Keratinocyte (primary cell): ENCODE data around the gene GAB2. TPM values are rescaled to one million over a fixed set of nuclear protein-coding genes. Genes with fewer than 3 reads are reported as not detected.

Experiments used
- DNase-seq: peaks from one replicate; pipeline ENCODE4 v3.0.0-alpha.2; 2011; ENCODE audit warnings: low read depth, missing footprints, low spot score
- FAIRE-seq: peaks from 2 replicates; lab custom pipeline; 2011; peaks lifted over from hg19 to GRCh38; lab: Jason Lieb, UNC
- H2AFZ ChIP-seq: 2 replicates; pipeline ENCODE4 v1.6.0; 2012; ENCODE audit warnings: low read length, control low read depth, inconsistent platforms; ENCODE audit not compliant: control insufficient read depth
- H3K27ac ChIP-seq: 2 replicates; pipeline ENCODE4 v1.5.1; 2011; ENCODE audit warnings: low read length; ENCODE audit not compliant: control insufficient read depth, insufficient read depth
- H3K27me3 ChIP-seq: 3 replicates; pipeline ENCODE4 v1.6.0; 2011; ENCODE audit warnings: low read length; ENCODE audit not compliant: control insufficient read depth, insufficient read depth; ENCODE audit errors: extremely low read depth
- H3K36me3 ChIP-seq, 2 experiments: 2 replicates in 1 of 2; 3 replicates in 1 of 2; pipeline ENCODE4 v1.5.1; 2011; ENCODE audit warnings: low read length in 2 of 2, mild to moderate bottlenecking in 1 of 2; ENCODE audit not compliant: control insufficient read depth in 2 of 2, insufficient read depth in 2 of 2; ENCODE audit errors: extremely low read depth in 1 of 2
- H3K4me1 ChIP-seq: 3 replicates; pipeline ENCODE4 v1.5.1; 2011; ENCODE audit warnings: low read length; ENCODE audit not compliant: control insufficient read depth, insufficient read depth; ENCODE audit errors: extremely low read depth
- H3K4me2 ChIP-seq: 3 replicates; pipeline ENCODE4 v1.6.0; 2011; ENCODE audit warnings: low read depth, low read length; ENCODE audit not compliant: control insufficient read depth, insufficient read depth; ENCODE audit errors: extremely low read depth
- H3K4me3 ChIP-seq, 3 experiments: fragments of 200-600 bp in 1 of 3; sonication (generic) in 1 of 3; 2 replicates in 2 of 3; 3 replicates in 1 of 3; pipeline ENCODE4 v1.5.1; 2011 to 2016; ENCODE audit warnings: low read length in 3 of 3, mild to moderate bottlenecking in 3 of 3, control low read depth in 2 of 3, inconsistent platforms in 1 of 3, low read depth in 1 of 3, mixed read lengths in 1 of 3, mixed run types in 1 of 3, moderate library complexity in 1 of 3; ENCODE audit not compliant: control insufficient read depth in 2 of 3, insufficient read depth in 2 of 3; ENCODE audit errors: extremely low read depth in 1 of 3
- H3K79me2 ChIP-seq: 2 replicates; pipeline ENCODE4 v1.6.0; 2012; ENCODE audit warnings: low read length; ENCODE audit not compliant: control insufficient read depth, insufficient read depth
- H3K9ac ChIP-seq: 3 replicates; pipeline ENCODE4 v1.6.0; 2011; ENCODE audit warnings: low read length; ENCODE audit not compliant: control insufficient read depth, insufficient read depth; ENCODE audit errors: extremely low read depth
- H3K9me1 ChIP-seq: 3 replicates; pipeline ENCODE4 v1.6.0; 2011; ENCODE audit warnings: low read length; ENCODE audit not compliant: control insufficient read depth, insufficient read depth; ENCODE audit errors: extremely low read depth
- H3K9me3 ChIP-seq: 2 replicates; pipeline ENCODE4 v1.5.1; 2012; ENCODE audit warnings: low read depth, low read length; ENCODE audit not compliant: control insufficient read depth
- H4K20me1 ChIP-seq: 3 replicates; pipeline ENCODE4 v1.6.0; 2011; ENCODE audit warnings: low read length; ENCODE audit not compliant: control insufficient read depth, insufficient read depth; ENCODE audit errors: extremely low read depth
- CTCF ChIP-seq, 3 experiments: IDR thresholded peaks in 1 of 3; conservative IDR thresholded peaks in 1 of 3; optimal IDR thresholded peaks in 1 of 3; 2 replicates in 2 of 3; 3 replicates in 1 of 3; pipeline versions ENCODE3 to v1.5.1; 2011; ENCODE audit warnings: low read length in 3 of 3, mild to moderate bottlenecking in 3 of 3, moderate library complexity in 2 of 3, control low read depth in 1 of 3, inconsistent platforms in 1 of 3; ENCODE audit not compliant: insufficient read depth in 2 of 3; ENCODE audit errors: extremely low read depth in 1 of 3
- EZH2 ChIP-seq: IDR thresholded peaks from one replicate; pipeline ENCODE4 v1.6.1; 2012; ENCODE audit warnings: inconsistent platforms, mild to moderate bottlenecking, low read length, moderate library complexity
- dilution Hi-C: fragments of 300-500 bp; cut with MboI; formaldehyde crosslinking; loops from one replicate; pipeline ENCODE4 v1.7.0; 2020; ENCODE audit warnings: low sequenced_read_pairs; ENCODE audit not compliant: extremely low pct_ligation_motif_present
- polyA plus RNA-seq, 5 experiments: library from polyadenylated mRNA; depleted of rRNA in 3 of 5; stranded (reverse) in 3 of 5; stranded (forward) in 1 of 5; unstranded in 1 of 5; fragments of >200 nt; gene quantifications; 1 replicate in 1 of 5; 2 replicates in 3 of 5; 3 replicates in 1 of 5; pipeline versions ENCODE4 v1.2.1 to v1.2.3, GENCODE V29; 2011 to 2012; ENCODE audit warnings: missing spikeins in 2 of 5, low read depth in 1 of 5, low replicate concordance in 1 of 5

GAB2 gene
- polyA plus RNA-seq, 1 donor (not counting 4 experiments of a cell fraction or from before 2014, with no cell fraction given), result 0.68 TPM

DNA sequence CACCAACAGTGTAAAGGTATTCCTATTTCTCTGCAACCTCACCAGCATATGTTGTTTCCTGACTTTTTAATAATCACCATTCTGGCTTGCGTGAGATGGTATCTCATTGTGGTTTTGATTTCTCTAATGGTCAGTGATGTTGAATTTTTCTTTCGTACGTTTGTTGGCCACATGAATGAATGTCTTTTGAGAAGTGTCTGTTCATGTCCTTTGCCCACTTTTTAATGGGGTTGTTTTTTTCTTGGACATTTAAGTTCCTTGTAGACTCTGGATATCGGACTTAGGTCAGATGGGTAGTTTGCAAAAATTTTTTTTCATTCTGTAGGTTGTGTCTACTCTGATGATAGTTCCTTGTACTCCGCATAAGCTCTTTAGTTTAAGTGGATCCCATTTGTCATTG is 206.1 kb downstream of the GAB2 start:
- Histone ChIP-seq H4K20me1 (no peaks in the 10 kb centered on the region), H3K9me1 (peaks cover 2% of the 10 kb centered on the region), H3K36me3 (peaks cover 5 to 21% of the 10 kb centered on the region in 2 experiments), H3K79me2 (peaks cover 4% of the 10 kb centered on the region), H3K4me2 (no peak overlapping the region), H3K27ac (no peak overlapping the region), H3K9me3 (no peaks in the 10 kb centered on the region), H3K4me3 (no peak overlapping the region), H3K27me3 (no peaks in the 10 kb centered on the region), H3K4me1 (peaks cover under 1% of the 10 kb centered on the region), H3K9ac (no peak overlapping the region), H2AFZ (no peak overlapping the region)
- FAIRE-seq (no peak), DNase-seq (no peak)
- dilution Hi-C loops, result no loop called here
- TF ChIP-seq CTCF (optimal IDR thresholded peaks at IDR 0.05 in 1 of 3, IDR thresholded peaks at IDR 0.05 in 1 of 3, conservative IDR thresholded peaks at IDR 0.05 in 1 of 3; ENCODE audit: extremely low read depth in 1 of 3, insufficient read depth in 2 of 3, low read length in 3 of 3) (no peak), EZH2 (no peak)

DNA sequence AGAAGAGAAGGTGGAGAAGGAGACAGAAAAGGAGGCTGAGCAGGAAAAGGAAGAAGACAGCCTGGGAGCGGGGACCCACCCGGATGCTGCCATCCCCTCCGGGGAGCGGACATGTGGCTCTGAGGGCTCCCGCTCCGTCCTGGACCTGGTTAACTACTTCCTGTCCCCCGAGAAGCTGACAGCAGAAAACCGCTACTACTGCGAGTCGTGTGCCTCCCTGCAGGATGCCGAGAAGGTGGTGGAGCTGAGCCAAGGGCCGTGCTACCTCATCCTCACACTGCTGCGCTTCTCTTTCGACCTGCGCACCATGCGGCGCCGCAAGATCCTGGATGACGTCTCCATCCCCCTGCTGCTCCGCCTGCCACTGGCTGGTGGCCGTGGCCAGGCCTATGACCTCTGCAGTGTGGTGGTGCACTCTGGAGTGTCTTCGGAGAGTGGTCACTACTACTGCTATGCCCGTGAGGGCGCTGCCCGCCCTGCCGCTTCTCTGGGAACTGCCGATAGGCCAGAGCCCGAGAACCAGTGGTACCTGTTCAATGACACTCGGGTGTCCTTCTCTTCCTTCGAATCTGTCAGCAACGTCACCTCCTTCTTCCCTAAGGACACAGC is 207.5 kb downstream of the GAB2 start:
- H3K9me3 ChIP-seq, result no peaks in the 10 kb centered on the region
- peaks cover 2% of the 10 kb centered on the region for H3K9me1 ChIP-seq
- FAIRE-seq (no peak), DNase-seq (no peak)
- H3K79me2 ChIP-seq, result peaks cover 4% of the 10 kb centered on the region
- no peak overlapping the region for H3K4me2 ChIP-seq
- H3K4me1 ChIP-seq, result no peaks in the 10 kb centered on the region
- H3K4me3 ChIP-seq, result no peak overlapping the region
- dilution Hi-C loops, result no loop called here
- no peaks in the 10 kb centered on the region for H4K20me1 ChIP-seq
- TF ChIP-seq EZH2, result no peak
- H3K9ac ChIP-seq, result no peak overlapping the region
- peaks cover 5 to 18% of the 10 kb centered on the region in 2 experiments for H3K36me3 ChIP-seq
- H3K27ac ChIP-seq, result no peak overlapping the region
- H2AFZ ChIP-seq, result no peak overlapping the region
- no peaks in the 10 kb centered on the region for H3K27me3 ChIP-seq

DNA sequence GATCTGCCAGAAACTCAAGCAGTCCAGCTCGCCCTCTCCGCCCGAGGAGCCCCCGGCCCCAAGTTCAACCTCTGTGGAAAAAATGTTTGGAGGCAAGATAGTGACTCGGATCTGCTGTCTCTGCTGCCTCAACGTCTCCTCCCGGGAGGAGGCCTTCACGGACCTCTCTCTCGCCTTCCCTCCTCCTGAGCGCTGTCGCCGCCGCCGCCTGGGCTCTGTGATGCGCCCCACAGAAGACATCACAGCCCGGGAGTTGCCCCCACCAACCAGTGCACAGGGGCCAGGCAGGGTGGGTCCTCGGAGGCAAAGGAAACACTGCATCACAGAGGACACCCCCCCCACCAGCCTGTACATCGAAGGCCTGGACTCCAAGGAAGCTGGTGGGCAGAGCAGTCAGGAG is 208.1 kb downstream of the GAB2 start:
- Histone ChIP-seq H2AFZ (no peak overlapping the region), H3K9me3 (no peaks in the 10 kb centered on the region), H3K36me3 (peaks cover 5 to 12% of the 10 kb centered on the region in 2 experiments), H3K4me1 (no peaks in the 10 kb centered on the region), H3K79me2 (peaks cover 4% of the 10 kb centered on the region), H3K9me1 (peaks cover 2% of the 10 kb centered on the region), H3K4me2 (no peak overlapping the region), H3K9ac (no peak overlapping the region), H3K27ac (no peak overlapping the region), H3K27me3 (no peaks in the 10 kb centered on the region), H4K20me1 (no peaks in the 10 kb centered on the region), H3K4me3 (no peak overlapping the region)
- FAIRE-seq (no peak), DNase-seq (no peak)
- dilution Hi-C loops, result no loop called here
- no peak for TF ChIP-seq EZH2
- no peak for TF ChIP-seq CTCF (optimal IDR thresholded peaks at IDR 0.05 in 1 of 3, IDR thresholded peaks at IDR 0.05 in 1 of 3, conservative IDR thresholded peaks at IDR 0.05 in 1 of 3; ENCODE audit: extremely low read depth in 1 of 3, insufficient read depth in 2 of 3, low read length in 3 of 3)
